HG02759 (cell line): Measurements from ENCODE around the gene ARMC8.
A peak's percentile ranks its signal among the peaks of the same experiment; 100 is the strongest.

ENCODE experiments used
- ATAC-seq: cut with Tn5 transposase; IDR thresholded peaks from one replicate; pipeline ENCODE4 v1.9.1; 2021; ENCODE audit warnings: mild to moderate bottlenecking, moderate library complexity; ENCODE audit not compliant: unreplicated experiment

ARMC8 gene

GRCh38 chr3:138242466-138242865 lies 55.4 kb downstream of the ARMC8 start:
- no peak for ATAC-seq

DNA sequence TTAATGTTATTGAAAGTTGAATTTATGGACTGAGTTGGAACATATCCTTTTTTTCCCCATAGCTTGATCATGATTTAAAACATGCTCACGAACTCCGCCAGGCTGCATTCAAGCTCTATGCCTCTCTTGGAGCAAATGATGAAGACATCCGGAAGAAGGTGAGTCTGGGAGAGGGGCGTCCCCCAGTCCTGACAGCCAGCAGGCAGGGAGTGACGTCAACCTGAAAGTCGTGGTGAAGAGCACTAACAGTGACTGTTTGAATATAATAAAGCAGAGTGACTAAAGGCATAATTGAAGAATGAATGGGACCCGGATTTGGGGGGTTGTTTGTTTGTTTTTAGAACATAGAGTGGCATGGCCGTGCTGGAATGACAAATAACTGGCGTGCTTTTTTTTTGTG lies 57.9 kb downstream of the ARMC8 start:
- no peak for ATAC-seq

- ATAC-seq, result no peak
Measured at GRCh38 chr3:138249636-138250035, 62.5 kb downstream of the ARMC8 start.

GRCh38 chr3:138253609-138254008 lies 66.5 kb downstream of the ARMC8 start:
- no peak for ATAC-seq

DNA sequence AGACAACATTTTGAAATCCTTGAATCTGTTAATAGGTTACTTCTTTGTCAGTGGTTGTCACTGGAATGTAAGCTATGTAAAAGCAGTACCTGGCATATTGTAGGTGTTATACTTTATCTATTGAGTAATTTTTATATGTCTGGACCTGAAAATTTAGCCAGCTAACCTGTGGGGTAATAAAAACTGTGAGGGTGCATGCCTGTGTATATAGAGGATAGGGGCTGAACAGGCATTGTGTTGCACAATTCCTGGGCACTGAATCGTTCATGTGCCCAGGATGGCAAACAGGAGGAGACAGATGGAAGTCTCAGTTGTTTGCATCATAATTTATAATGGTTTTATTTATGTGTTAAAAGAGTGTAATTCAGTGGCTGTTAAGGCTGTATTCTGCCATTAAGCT lies 67.1 kb downstream of the ARMC8 start:
- ATAC-seq, result no peak

GRCh38 chr3:138256022-138256421 lies 68.9 kb downstream of the ARMC8 start:
- no peak for ATAC-seq

- ATAC-seq, result no peak
Measured at GRCh38 chr3:138257986-138258385, 70.9 kb downstream of the ARMC8 start.

GRCh38 chr3:138259126-138259525 lies 72.0 kb downstream of the ARMC8 start:
- no peak for ATAC-seq

DNA sequence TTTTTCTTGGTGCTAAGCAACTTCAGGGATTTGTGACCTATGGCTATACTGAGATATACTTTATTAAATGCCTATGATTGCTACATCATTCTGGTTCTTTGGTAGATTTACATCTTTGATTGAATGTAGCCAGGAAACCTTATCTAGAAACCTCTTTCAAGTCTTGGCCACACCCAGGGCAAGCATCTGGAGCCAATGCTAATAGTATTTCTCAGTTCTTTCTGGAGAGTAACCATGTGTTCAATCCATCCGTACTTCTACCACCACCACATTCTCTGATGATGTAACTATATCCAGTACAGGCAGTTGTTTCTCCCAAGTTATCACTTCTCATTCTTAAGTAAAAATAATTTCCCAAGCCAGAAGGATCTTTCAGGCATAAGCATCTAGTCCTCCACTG lies 73.5 kb downstream of the ARMC8 start:
- ATAC-seq, result no peak

DNA sequence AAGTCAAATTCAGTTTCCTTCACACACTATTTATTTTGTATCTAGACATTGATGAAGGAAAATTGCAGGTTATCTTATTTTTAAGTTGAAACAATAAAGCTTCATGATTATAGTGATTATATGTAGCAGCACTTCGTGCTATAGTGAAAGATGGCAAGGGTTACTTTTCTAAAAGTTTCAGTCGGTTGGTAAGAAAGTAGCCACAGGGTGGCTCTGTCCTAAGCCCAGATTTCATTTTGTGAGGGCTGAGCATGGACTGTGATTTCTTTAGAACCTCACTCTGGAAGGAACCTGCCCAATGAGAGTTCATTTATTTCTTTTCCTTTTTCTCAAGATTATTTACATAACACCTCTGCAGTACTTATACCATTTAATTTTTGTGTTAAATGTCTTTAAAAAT lies 76.0 kb downstream of the ARMC8 start:
- ATAC-seq, result no peak

DNA sequence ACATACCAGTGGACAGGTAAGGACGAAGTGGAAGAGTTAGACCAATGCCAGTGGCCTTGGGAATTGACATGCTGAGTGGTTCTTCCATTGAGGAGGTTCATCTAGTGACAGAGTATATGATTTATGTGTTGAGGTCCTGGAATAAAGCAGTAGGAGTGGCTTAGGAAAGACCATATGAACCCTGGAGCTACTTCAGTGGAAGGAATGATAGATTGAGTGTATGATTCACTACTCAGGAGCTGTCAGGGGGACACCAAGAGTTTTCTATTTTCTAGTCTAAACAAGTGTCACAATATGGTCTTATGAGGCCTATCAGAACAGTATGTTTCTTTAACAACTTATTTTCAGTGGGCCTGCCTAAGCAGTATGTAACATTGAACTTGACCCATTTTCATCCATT lies 78.6 kb downstream of the ARMC8 start:
- no peak for ATAC-seq

DNA sequence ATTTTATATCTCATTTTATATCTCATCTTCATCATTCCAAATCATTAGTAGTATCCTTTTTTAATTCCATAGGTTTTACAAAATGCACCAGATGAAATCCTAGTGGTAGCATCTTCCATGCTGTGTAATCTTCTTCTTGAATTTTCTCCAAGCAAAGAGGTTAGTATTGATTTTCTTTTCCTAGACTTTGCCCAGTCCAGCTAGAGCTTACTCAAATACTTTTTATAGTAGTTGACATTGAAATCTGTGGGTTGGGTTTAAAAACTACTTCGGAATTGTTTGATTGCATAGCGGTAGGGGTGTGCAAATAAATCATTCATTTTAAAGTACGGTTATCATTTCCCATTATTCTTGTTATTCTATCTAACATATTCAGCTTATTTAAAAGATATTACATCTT lies 80.0 kb downstream of the ARMC8 start:
- ATAC-seq, result no peak

GRCh38 chr3:138270245-138270644 lies 83.1 kb downstream of the ARMC8 start:
- no peak for ATAC-seq

- peak; percentile 58 for ATAC-seq
Measured at GRCh38 chr3:138271189-138271794, 84.2 kb downstream of the ARMC8 start.

GRCh38 chr3:138281561-138281960 lies 94.5 kb downstream of the ARMC8 start:
- ATAC-seq, result no peak

GRCh38 chr3:138282836-138283235 lies 95.7 kb downstream of the ARMC8 start:
- no peak for ATAC-seq

DNA sequence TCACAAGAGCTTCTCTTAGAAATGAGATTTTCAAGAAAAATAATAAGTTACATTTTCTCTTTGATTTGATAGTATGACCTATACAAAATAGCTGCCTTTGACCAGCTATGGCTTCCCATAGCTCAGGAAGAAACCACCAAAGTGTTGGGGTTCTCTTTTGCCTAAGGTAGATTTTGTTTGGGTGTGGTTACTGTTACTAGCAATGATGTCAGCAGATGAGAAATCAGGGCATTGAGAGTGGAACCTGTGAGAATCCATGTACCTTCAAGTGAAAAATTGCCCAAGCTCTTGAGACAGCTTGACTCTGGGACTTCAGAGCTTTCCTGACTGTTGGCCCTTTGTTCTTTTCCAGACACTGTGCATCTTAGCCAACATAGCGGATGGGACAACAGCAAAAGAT lies 97.0 kb downstream of the ARMC8 start:
- ATAC-seq, result no peak

DNA sequence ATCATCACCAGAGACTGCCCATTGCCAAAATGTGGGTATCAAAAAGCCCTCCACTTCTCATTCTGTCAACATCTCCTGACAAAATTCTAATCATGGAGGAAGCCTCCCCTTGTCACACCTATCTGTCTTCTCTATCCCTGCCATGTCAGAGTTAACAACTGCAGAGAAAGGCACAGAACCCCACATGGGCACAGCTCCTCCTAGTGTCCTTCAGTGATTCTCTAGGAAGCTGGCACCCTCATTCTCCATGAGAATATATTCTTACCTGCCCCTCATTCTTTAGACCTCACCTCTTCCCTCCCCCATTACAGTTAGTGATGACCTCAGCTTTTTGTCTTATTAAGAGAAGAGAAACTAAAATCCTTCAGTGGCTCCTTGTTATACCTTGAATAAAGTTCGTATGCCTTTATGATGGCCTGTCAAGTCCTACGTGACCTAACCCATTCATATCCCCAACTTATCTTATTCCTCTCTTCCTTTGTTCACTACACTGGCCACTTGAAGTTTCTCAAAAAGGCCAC lies 97.9 kb downstream of the ARMC8 start:
- no peak for ATAC-seq

DNA sequence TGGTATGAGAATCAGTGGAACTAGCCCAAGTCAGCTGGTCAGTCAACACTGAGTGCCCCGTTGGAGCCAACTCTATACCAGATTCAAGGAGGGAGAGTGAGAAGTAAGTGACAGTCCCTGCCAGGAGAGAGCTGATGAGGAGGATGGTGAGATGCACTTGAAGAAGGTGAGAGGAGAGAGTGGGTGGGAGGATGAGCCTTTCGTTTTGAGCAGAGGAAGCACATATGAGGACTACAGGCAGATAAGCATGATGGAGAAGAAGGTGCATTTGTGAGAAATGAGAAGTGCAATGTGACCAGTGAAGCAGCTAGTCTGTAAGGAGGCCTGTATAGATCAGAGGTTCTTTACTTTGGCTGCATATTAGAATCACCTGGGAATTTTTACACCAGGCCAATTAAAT lies 102.2 kb downstream of the ARMC8 start:
- ATAC-seq, result no peak

DNA sequence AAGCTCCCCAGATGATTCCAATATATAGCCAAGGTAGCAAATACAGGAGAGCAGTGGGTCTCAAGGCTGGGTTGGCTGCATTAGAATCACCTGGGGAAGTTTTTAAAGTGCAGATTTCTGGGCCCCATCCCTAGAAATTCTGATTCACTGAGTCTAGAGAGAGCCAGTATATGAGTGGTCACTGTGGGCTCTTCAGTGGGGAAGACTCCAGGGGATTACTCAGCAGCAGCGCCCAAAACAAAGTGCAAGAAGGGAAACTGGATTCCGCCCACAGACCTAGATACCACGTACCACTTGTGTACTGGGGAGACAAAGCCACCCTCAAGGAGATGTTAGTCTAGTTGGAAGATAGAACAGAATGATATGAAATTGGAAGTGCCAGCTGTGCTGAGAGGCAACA lies 102.6 kb downstream of the ARMC8 start:
- ATAC-seq, result no peak

DNA sequence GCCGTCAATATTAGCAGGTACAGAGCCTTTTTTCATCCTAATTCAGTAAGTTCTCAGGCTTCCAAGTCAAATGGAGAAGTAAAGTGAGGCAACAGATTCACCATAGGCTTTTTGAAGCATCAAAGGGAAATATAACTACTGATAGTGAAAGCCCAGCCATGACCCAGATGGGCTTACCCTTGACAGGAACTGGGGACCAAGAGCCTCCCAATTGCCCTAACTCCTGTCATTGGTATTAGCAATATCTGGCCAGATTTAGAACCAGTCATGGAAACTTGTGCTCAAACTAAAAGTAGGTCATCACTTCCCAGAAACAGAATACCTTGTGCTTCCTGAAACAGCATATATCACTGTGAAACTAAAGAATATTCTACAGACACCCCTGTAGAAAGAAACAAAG lies 109.5 kb downstream of the ARMC8 start:
- no peak for ATAC-seq

DNA sequence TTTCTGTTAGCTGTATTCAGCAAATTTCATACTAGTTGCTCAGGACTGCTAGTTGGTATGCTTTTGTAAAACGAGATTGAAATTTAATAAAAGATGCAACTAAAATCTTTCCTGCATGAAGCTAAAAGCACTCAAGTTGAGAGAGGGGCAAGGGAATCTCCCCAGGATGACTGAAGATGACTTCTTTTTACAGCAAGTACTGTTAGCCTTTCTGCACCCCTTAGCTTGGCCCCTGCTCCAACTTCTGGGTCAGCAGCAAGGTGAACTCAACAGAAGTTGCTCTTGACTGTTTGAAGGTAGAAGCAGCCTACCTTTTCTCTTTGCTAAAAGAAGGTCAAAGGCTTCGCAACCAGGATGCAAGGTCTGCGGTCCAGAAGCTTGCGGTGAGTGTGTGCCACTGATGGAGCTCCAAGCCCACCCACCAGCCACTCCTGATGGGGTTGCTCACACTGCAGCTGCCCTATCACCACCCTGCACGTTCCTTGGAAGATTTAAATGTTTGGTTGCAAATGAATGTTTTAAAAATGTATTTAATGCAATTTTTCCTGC lies 110.0 kb downstream of the ARMC8 start:
- no peak for ATAC-seq

- no peak for ATAC-seq
Measured at GRCh38 chr3:138297876-138298275, 110.8 kb downstream of the ARMC8 start.
